UCSD-AML1 (cell line): ENCODE measurements around the gene TP53I13.
A peak's percentile ranks its signal among the peaks of the same experiment; 100 is the strongest.
"Not testable (repeated sequence)": the region's sequence is repeated elsewhere in the genome, so short reads cannot be mapped to it uniquely, and the experiment has no call there.

Source experiments
- DNase-seq: peaks from one replicate; lab custom pipeline; 2025; ENCODE audit not compliant: unreplicated experiment; lab: John Stamatoyannopoulos, UW

TP53I13 gene

GRCh38 chr17:29568331-29569244, at the start of gene TP53I13:
TSS of gene TP53I13 (plus strand) at chr17:29568701. CDS start at chr17:29568759, 58 bp downstream.
- DNase-seq, result peak; percentile 90

GRCh38 chr17:29524692-29525091, 43.8 kb upstream of the TP53I13 start:
- no peak for DNase-seq

- DNase-seq, result no peak
Measured at GRCh38 chr17:29526322-29526721, 42.2 kb upstream of the TP53I13 start.

GRCh38 chr17:29533976-29534375, 34.5 kb upstream of the TP53I13 start:
- no peak for DNase-seq

GRCh38 chr17:29544066-29544465, 24.4 kb upstream of the TP53I13 start:
- DNase-seq, result no peak

GRCh38 chr17:29546085-29546484, 22.4 kb upstream of the TP53I13 start:
- no peak for DNase-seq

GRCh38 chr17:29546830-29547229, 21.7 kb upstream of the TP53I13 start:
- DNase-seq, result no peak

- no peak for DNase-seq
Measured at GRCh38 chr17:29549177-29549923, 19.2 kb upstream of the TP53I13 start.

- no peak for DNase-seq
Measured at GRCh38 chr17:29555840-29556239, 12.7 kb upstream of the TP53I13 start.

GRCh38 chr17:29557085-29557738, 11.3 kb upstream of the TP53I13 start:
- no peak for DNase-seq

GRCh38 chr17:29557739-29558116, 10.8 kb upstream of the TP53I13 start:
- no peak for DNase-seq

- not testable (repeated sequence) for DNase-seq
Measured at GRCh38 chr17:29558139-29558538, 10.4 kb upstream of the TP53I13 start.

- DNase-seq, result no peak
Measured at GRCh38 chr17:29559640-29560039, 8.9 kb upstream of the TP53I13 start.

- DNase-seq, result no peak
Measured at GRCh38 chr17:29560316-29560715, 8.2 kb upstream of the TP53I13 start.

- DNase-seq, result peak; percentile 60
Measured at GRCh38 chr17:29561554-29562517, 6.7 kb upstream of the TP53I13 start.

GRCh38 chr17:29562615-29563014, 5.9 kb upstream of the TP53I13 start:
- peak; percentile 51 for DNase-seq

GRCh38 chr17:29563816-29564215, 4.7 kb upstream of the TP53I13 start:
- no peak for DNase-seq

- DNase-seq, result peak; percentile 43
Measured at GRCh38 chr17:29565643-29566472, 2.6 kb upstream of the TP53I13 start.

- DNase-seq, result peak; percentile 82
Measured at GRCh38 chr17:29566473-29567303, 1.8 kb upstream of the TP53I13 start, which contains the start of gene ABHD15. TSS of gene ABHD15 (minus strand) at chr17:29567037. CDS start at chr17:29566966, 71 bp downstream.
